ENCODE results near the gene ZNF608. TPM values are rescaled to one million over a fixed set of nuclear protein-coding genes. Genes with fewer than 3 reads are reported as not detected.

ZNF608 gene
- total RNA-seq, 1 experiment from 2014 or later, result 13.1 TPM

DNA sequence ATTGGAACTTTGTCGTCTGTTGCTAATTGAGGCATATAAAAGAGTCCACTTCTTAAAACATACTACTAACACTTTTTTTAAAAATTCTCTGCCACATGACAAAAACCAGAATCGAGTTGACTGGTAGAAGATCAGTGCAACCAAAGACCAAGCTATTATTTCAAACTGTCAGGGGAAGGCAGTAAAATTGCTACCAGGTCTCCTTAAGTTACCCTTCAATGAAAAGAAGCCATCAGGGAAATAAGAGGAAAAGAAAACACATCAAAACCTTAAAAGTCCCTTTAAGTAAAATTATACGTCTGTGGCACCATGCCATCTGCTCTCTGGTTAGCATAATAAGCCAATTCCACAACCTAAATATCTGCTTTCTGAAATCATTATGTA lies 9.6 kb downstream of the ZNF608 start:
- H3K4me3 ChIP-seq, result no peak overlapping the region
- peaks cover 4% of the 10 kb centered on the region; the same call in 1 of the 2 replicates for H3K9me3 ChIP-seq (replicated peaks)
- H3K27me3 ChIP-seq (replicated peaks), result no peaks in the 10 kb centered on the region
- H3K4me1 ChIP-seq (replicated peaks), result peaks cover 34% of the 10 kb centered on the region
- no peaks in the 10 kb centered on the region for H3K36me3 ChIP-seq
- H3K27ac ChIP-seq, result no peak overlapping the region
- DNase-seq (ENCODE audit: low read depth in 1 of 2, low spot score in 2 of 2), result no peak

- no peaks in the 10 kb centered on the region for H3K36me3 ChIP-seq
- no peaks in the 10 kb centered on the region for H3K9me3 ChIP-seq (replicated peaks)
- H3K4me1 ChIP-seq (replicated peaks), result peaks cover 29% of the 10 kb centered on the region
- no peaks in the 10 kb centered on the region for H3K27me3 ChIP-seq (replicated peaks)
- DNase-seq (ENCODE audit: low read depth in 1 of 2, low spot score in 2 of 2), result peak in 1 of 2 experiments; percentile 94
- peak overlapping the region; percentile 1; the same call in 1 of the 2 replicates for H3K4me3 ChIP-seq
- H3K27ac ChIP-seq, result peak overlapping the region; percentile 1; the same call in 1 of the 2 replicates
Observed at GRCh38 chr5:124736082-124736804, 10.2 kb downstream of the ZNF608 start.

GRCh38 chr5:124735169-124735858 lies 11.1 kb downstream of the ZNF608 start:
- Histone ChIP-seq H3K27me3 (replicated peaks) (no peaks in the 10 kb centered on the region), H3K4me3 (peak overlapping the region; percentile 1; the same call in 1 of the 2 replicates), H3K27ac (peak overlapping the region; percentile 1; the same call in 1 of the 2 replicates), H3K36me3 (no peaks in the 10 kb centered on the region), H3K4me1 (replicated peaks) (peaks cover 33% of the 10 kb centered on the region), H3K9me3 (replicated peaks) (no peaks in the 10 kb centered on the region)
- no peak for DNase-seq (ENCODE audit: low read depth in 1 of 2, low spot score in 2 of 2)

DNA sequence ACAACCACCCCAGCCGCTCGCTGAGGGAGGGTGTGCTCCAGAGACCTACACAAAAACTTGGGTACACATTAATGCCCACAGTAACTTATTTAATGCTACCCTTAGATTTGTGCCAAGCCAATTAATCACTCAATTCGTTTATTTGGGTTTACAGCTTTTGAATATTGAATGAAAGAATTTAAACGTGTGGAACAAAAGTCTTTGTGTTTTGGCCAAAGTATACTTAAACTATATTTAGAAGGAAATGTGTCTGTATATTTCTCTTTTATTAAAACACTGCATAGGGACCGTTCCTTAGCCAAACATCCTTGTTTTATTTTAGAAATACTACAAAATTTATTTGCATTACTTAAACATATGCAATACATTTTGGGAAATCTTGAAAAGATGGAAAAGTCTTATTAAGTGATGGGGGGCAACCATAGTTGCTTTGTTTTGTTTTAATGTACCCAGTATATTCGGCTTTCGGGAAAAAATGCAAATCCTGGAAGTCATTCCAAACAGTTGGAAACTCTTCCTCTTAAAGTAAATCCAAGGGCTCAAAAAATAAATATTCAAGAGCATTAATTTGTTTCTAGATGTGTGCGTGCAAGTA lies 11.8 kb downstream of the ZNF608 start:
- H3K4me3 ChIP-seq, result no peak overlapping the region

DNA sequence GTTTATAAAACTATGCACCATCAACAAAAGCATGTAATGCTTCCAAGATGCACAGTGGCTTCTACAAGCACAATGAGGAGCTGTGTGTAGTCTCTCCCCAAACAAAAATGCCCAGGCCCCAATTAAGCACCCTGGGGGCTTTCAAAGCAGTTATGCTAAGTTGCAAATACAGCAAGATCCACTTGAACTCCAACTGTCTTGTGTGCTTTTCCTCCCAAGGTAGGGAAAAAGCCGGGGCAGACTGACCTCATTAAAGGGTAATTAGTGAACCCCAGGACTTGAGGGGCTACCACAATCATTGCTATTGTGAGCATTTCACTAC lies 13.1 kb downstream of the ZNF608 start:
- H3K9me3 ChIP-seq (replicated peaks), result no peaks in the 10 kb centered on the region
- H3K27me3 ChIP-seq (replicated peaks), result no peaks in the 10 kb centered on the region
- DNase-seq (ENCODE audit: low read depth in 1 of 2, low spot score in 2 of 2), result no peak
- H3K36me3 ChIP-seq, result no peaks in the 10 kb centered on the region
- peaks cover 40% of the 10 kb centered on the region for H3K4me1 ChIP-seq (replicated peaks)
- no peak overlapping the region for H3K27ac ChIP-seq
- no peak overlapping the region for H3K4me3 ChIP-seq

More for the DNA sequence above, 11.8 kb downstream of the ZNF608 start:
- Histone ChIP-seq H3K27me3 (replicated peaks) (no peaks in the 10 kb centered on the region), H3K27ac (no peak overlapping the region), H3K9me3 (replicated peaks) (no peaks in the 10 kb centered on the region), H3K4me1 (replicated peaks) (peaks cover 39% of the 10 kb centered on the region), H3K36me3 (no peaks in the 10 kb centered on the region)
- no peak for DNase-seq (ENCODE audit: low read depth in 1 of 2, low spot score in 2 of 2)

DNA sequence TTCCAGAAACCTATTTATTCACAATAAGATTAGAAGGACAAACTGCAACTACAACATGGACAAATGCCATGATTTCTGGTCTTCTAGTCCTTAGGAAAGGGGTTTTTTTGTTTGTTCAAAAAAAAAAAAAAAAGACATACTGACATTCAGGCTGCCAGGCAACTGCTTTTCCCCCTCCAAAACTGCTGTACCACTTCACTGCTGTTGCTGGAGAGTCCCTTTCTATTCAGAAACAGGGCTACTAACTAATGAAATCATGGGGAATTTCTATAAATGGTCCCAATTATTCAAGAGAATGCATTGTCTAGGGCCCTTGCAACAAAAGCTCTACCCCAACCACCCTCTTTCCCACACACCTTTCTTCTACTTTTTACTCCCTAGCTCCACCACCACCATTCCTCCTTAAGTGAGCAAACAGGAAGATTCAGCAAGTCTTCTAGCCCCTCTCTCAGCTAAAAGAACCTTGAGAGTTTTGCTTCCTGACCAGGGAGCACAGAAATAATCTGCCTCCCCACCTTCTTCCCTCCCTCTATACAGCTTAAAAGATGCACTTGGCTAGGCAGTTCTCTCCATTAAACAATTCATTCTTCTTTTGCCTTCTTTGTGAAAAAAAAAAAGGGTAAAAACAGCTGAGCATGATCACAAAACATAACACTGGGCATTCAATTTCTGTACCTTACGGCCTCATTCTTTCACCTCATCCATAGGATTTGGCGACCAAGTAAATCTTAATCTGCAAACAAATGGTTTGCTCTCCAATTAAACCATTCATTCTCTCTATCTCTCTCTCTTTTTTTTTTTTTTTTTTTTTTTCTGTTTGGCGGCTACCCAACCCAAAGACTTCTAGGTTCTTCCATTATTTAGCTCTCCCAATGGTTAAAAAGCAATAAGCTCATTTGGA lies 13.8 kb downstream of the ZNF608 start:
- Histone ChIP-seq H3K27ac (no peak overlapping the region), H3K36me3 (no peaks in the 10 kb centered on the region), H3K4me1 (replicated peaks) (peaks cover 40% of the 10 kb centered on the region), H3K9me3 (replicated peaks) (no peaks in the 10 kb centered on the region), H3K27me3 (replicated peaks) (no peaks in the 10 kb centered on the region), H3K4me3 (no peak overlapping the region)
- no peak for DNase-seq (ENCODE audit: low read depth in 1 of 2, low spot score in 2 of 2)

DNA sequence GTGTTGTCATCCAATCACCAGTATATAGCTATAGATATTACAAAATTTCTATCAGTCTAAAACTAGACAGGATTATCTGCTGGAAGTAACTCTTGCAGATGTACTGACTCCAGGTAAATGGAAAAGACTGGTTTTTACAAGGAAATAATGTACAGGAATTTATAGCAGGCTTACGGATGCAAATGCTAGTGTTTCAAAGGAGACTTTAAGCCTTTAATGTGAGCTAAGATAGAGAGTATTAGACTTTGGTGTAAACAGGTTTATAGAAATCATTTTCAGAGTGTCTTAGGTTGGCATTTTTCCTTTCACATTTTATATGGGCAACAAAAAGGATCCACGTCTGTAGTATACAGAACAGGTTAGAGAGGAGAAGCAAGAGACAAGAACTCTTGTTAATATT lies 16.1 kb downstream of the ZNF608 start:
- DNase-seq (ENCODE audit: low read depth in 1 of 2, low spot score in 2 of 2), result no peak
- H3K27me3 ChIP-seq (replicated peaks), result no peaks in the 10 kb centered on the region
- no peak overlapping the region for H3K27ac ChIP-seq
- no peaks in the 10 kb centered on the region for H3K9me3 ChIP-seq (replicated peaks)
- no peak overlapping the region for H3K4me3 ChIP-seq
- no peaks in the 10 kb centered on the region for H3K36me3 ChIP-seq
- peaks cover 25% of the 10 kb centered on the region for H3K4me1 ChIP-seq (replicated peaks)

GRCh38 chr5:124729720-124730359 lies 16.6 kb downstream of the ZNF608 start:
- Histone ChIP-seq H3K9me3 (replicated peaks) (no peaks in the 10 kb centered on the region), H3K27ac (no peak overlapping the region), H3K4me3 (no peak overlapping the region), H3K27me3 (replicated peaks) (no peaks in the 10 kb centered on the region), H3K4me1 (replicated peaks) (peaks cover 20% of the 10 kb centered on the region), H3K36me3 (no peaks in the 10 kb centered on the region)
- DNase-seq (ENCODE audit: low read depth in 1 of 2, low spot score in 2 of 2), result peak in 1 of 2 experiments; percentile 42

- Histone ChIP-seq H3K4me3 (no peak overlapping the region), H3K9me3 (replicated peaks) (no peaks in the 10 kb centered on the region), H3K36me3 (no peaks in the 10 kb centered on the region), H3K27me3 (replicated peaks) (no peaks in the 10 kb centered on the region), H3K4me1 (replicated peaks) (peaks cover 15% of the 10 kb centered on the region), H3K27ac (no peak overlapping the region)
- no peak for DNase-seq (ENCODE audit: low read depth in 1 of 2, low spot score in 2 of 2)
Observed at GRCh38 chr5:124728968-124729332, 17.5 kb downstream of the ZNF608 start.

DNA sequence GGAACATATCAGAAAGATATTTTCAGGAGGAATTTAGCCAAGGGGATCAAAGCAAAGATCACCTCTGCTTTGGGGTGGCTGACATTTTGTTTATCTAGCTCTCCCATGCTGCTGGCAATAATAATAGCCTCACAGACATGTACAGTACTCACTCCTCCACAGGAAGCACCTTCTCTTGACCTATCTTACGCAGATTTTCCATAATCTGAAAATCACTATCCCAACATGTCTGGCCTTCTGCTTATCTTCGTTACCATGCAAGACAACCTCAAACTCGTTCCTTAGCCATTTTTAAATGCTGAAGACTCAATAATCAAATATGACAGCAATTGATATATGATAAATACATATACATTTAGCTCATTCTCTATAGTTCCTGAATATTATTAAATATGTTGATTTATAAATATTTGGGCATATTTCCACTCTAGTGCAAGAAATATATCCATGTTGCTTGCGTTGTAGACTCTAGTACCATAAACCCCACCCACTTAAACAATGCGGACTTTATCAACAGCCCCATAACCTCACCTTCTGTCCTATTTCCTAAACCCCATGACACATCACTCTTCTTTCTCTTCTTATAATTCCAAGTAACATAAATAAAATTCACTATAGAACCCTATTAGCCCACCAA lies 18.0 kb downstream of the ZNF608 start:
- no peaks in the 10 kb centered on the region for H3K36me3 ChIP-seq
- H3K27me3 ChIP-seq (replicated peaks), result no peaks in the 10 kb centered on the region
- H3K27ac ChIP-seq, result no peak overlapping the region
- H3K4me3 ChIP-seq, result no peak overlapping the region
- peaks cover 15% of the 10 kb centered on the region for H3K4me1 ChIP-seq (replicated peaks)
- no peaks in the 10 kb centered on the region for H3K9me3 ChIP-seq (replicated peaks)
- no peak for DNase-seq (ENCODE audit: low read depth in 1 of 2, low spot score in 2 of 2)

GRCh38 chr5:124726631-124727362 lies 19.6 kb downstream of the ZNF608 start:
- Histone ChIP-seq H3K36me3 (no peaks in the 10 kb centered on the region), H3K27me3 (replicated peaks) (no peaks in the 10 kb centered on the region), H3K27ac (no peak overlapping the region), H3K4me3 (no peak overlapping the region), H3K9me3 (replicated peaks) (no peaks in the 10 kb centered on the region), H3K4me1 (replicated peaks) (peaks cover 15% of the 10 kb centered on the region)
- no peak for DNase-seq (ENCODE audit: low read depth in 1 of 2, low spot score in 2 of 2)

DNA sequence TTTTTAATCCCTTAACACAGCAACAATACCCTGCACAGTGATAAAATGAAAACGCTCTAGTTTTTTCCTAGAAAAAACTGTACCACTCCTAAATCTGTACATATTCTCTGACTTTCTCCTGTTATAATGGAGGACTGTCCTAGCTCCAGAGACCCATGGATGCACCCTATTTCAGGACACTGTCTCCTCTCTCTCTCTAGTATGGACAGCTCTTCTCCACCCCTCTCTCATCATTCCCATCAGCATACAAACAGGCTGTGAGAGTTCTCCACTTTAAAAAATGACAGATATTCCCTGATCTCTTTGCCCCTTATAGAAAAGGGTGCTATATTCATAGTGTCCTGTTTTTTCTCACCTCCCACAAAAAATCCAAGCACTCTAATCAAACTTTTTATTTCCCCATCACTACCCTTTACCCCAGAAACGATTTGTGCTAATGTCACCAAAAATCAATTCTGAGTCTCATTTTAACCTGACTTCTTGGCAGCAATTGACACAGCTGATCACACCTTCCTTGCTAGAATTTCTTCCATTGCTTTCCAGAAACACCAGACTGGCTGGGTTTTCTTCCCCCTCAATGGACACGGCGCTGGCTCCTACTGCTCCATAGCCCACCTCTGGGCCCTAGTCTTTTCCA lies 20.7 kb downstream of the ZNF608 start:
- Histone ChIP-seq H3K4me1 (replicated peaks) (peaks cover 11% of the 10 kb centered on the region), H3K36me3 (no peaks in the 10 kb centered on the region), H3K27me3 (replicated peaks) (no peaks in the 10 kb centered on the region), H3K27ac (no peak overlapping the region), H3K4me3 (no peak overlapping the region), H3K9me3 (replicated peaks) (no peaks in the 10 kb centered on the region)
- no peak for DNase-seq (ENCODE audit: low read depth in 1 of 2, low spot score in 2 of 2)
